Fibroblast of lung (primary cell): Measurements from ENCODE around the gene MANEA. TPM values are rescaled to one million over a fixed set of nuclear protein-coding genes. Genes with fewer than 3 reads are reported as not detected.
"Not testable (repeated sequence)": the region's sequence is repeated elsewhere in the genome, so short reads cannot be mapped to it uniquely, and the experiment has no call there.

ENCODE experiments used
- DNase-seq, 2 donors: peaks; one replicate each; pipeline versions ENCODE4 v3.0.0 to v3.0.0-alpha.2; 2010; ENCODE audit warnings: low read depth in 2 of 2
- H2AFZ ChIP-seq: 2 replicates; pipeline ENCODE4 v1.5.1; 2012; ENCODE audit warnings: low read length, control low read depth, inconsistent platforms
- H3K27ac ChIP-seq: 2 replicates; pipeline ENCODE4 v1.5.1; 2011; ENCODE audit warnings: low read length, control low read depth; ENCODE audit not compliant: insufficient read depth
- H3K27me3 ChIP-seq: 2 replicates; pipeline ENCODE4 v1.5.1; 2011; ENCODE audit warnings: mild to moderate bottlenecking, low read length; ENCODE audit not compliant: control insufficient read depth, insufficient read depth
- H3K36me3 ChIP-seq: 2 replicates; pipeline ENCODE4 v1.5.1; 2011; ENCODE audit warnings: low read length; ENCODE audit not compliant: control insufficient read depth, insufficient read depth
- H3K4me1 ChIP-seq: 2 replicates; pipeline ENCODE4 v1.5.1; 2011; ENCODE audit warnings: low read length; ENCODE audit not compliant: control insufficient read depth, insufficient read depth; ENCODE audit errors: extremely low read depth
- H3K4me2 ChIP-seq: 2 replicates; pipeline ENCODE4 v1.5.1; 2011; ENCODE audit warnings: low read length, control low read depth; ENCODE audit not compliant: insufficient read depth; ENCODE audit errors: extremely low read depth
- H3K4me3 ChIP-seq, 4 experiments: fragments of 200-600 bp in 1 of 4; sonication (generic) in 1 of 4; replicated peaks in 1 of 4; 2 replicates each; pipeline ENCODE4 v1.5.1; 2011 to 2016; ENCODE audit warnings: low read length in 4 of 4, low read depth in 3 of 4, mild to moderate bottlenecking in 3 of 4, control low read depth in 2 of 4, inconsistent platforms in 1 of 4, mixed read lengths in 1 of 4; ENCODE audit not compliant: insufficient read depth in 1 of 4; ENCODE audit errors: control extremely low read depth in 1 of 4
- H3K79me2 ChIP-seq: 2 replicates; pipeline ENCODE4 v1.5.1; 2012; ENCODE audit warnings: mild to moderate bottlenecking, low read length, inconsistent platforms; ENCODE audit not compliant: control insufficient read depth, insufficient read depth
- H3K9ac ChIP-seq: 2 replicates; pipeline ENCODE4 v1.5.1; 2011; ENCODE audit warnings: mild to moderate bottlenecking, low read length, control low read depth; ENCODE audit not compliant: insufficient read depth
- H3K9me3 ChIP-seq: 2 replicates; pipeline ENCODE4 v1.5.1; 2012; ENCODE audit warnings: low read depth, low read length; ENCODE audit not compliant: control insufficient read depth, insufficient read depth
- H4K20me1 ChIP-seq: 2 replicates; pipeline ENCODE4 v1.5.1; 2011; ENCODE audit warnings: low read length; ENCODE audit not compliant: control insufficient read depth, insufficient read depth; ENCODE audit errors: extremely low read depth
- CTCF ChIP-seq, 2 donors: IDR thresholded peaks in 1 of 2; conservative IDR thresholded peaks in 1 of 2; 1 replicate in 1 of 2; 2 replicates in 1 of 2; pipeline ENCODE4 v1.5.1; 2011 to 2012; ENCODE audit warnings: low read length in 2 of 2, control low read depth in 1 of 2, inconsistent platforms in 1 of 2, low read depth in 1 of 2, mild to moderate bottlenecking in 1 of 2
- EZH2 ChIP-seq: IDR thresholded peaks from 2 replicates; pipeline ENCODE4 v1.5.1; 2012; ENCODE audit warnings: low read length, control low read depth, mild to moderate bottlenecking; ENCODE audit errors: missing control alignments
- polyA plus RNA-seq, 2 donors: library from polyadenylated mRNA; depleted of rRNA in 1 of 2; stranded (reverse) in 1 of 2; unstranded in 1 of 2; fragments of >200 nt; gene quantifications; 2 replicates each; pipeline ENCODE4 v1.2.1, GENCODE V29; 2011 to 2012; ENCODE audit warnings: missing spikeins in 1 of 2
- total RNA-seq: library from RNA; depleted of rRNA; stranded (reverse); fragments of >200 nt; gene quantifications from 2 replicates; pipeline ENCODE4 v1.2.1, GENCODE V29; 2014

The MANEA gene
- total and polyA plus RNA-seq, 2 donors (not counting 1 experiment from before 2014, with no cell fraction given): 10.9 to 16.8 TPM

GRCh38 chr6:95581073-95581472, 3.7 kb downstream of the MANEA start:
- Histone ChIP-seq H3K9ac (no peak overlapping the region), H3K4me1 (no peaks in the 10 kb centered on the region), H3K9me3 (no peaks in the 10 kb centered on the region), H3K27me3 (no peaks in the 10 kb centered on the region), H4K20me1 (no peaks in the 10 kb centered on the region), H3K36me3 (no peaks in the 10 kb centered on the region), H3K4me2 (peak overlapping the region; percentile 40), H3K4me3 (no peak overlapping the region), H3K79me2 (peaks cover 18% of the 10 kb centered on the region), H2AFZ (no peak overlapping the region), H3K27ac (no peak overlapping the region)
- DNase-seq: peak in 1 of 2 donors; percentile 31
- TF ChIP-seq CTCF (conservative IDR thresholded peaks at IDR 0.05 in 1 of 2, IDR thresholded peaks at IDR 0.05 in 1 of 2; ENCODE audit: low read depth in 1 of 2, low read length in 2 of 2): no peak
- no peak for TF ChIP-seq EZH2

- H4K20me1 ChIP-seq, H3K27ac ChIP-seq: not testable (repeated sequence)
These were observed 6.9 kb downstream of the MANEA start for GRCh38 chr6:95584226-95584625.

GRCh38 chr6:95587989-95588388, 10.7 kb downstream of the MANEA start:
- Histone ChIP-seq H3K4me2 (peak overlapping the region; percentile 59), H3K27me3 (no peaks in the 10 kb centered on the region), H4K20me1 (no peaks in the 10 kb centered on the region), H3K36me3 (no peaks in the 10 kb centered on the region), H3K9ac (no peak overlapping the region), H3K4me3 (no peak overlapping the region), H3K79me2 (peaks cover 2% of the 10 kb centered on the region), H2AFZ (no peak overlapping the region), H3K27ac (no peak overlapping the region), H3K4me1 (no peaks in the 10 kb centered on the region), H3K9me3 (no peaks in the 10 kb centered on the region)
- no peak for TF ChIP-seq CTCF (conservative IDR thresholded peaks at IDR 0.05 in 1 of 2, IDR thresholded peaks at IDR 0.05 in 1 of 2; ENCODE audit: low read depth in 1 of 2, low read length in 2 of 2)
- TF ChIP-seq EZH2: no peak
- no peak for DNase-seq

More at GRCh38 chr6:95584226-95584625, 6.9 kb downstream of the MANEA start:
- not testable (repeated sequence) for H3K4me2 ChIP-seq, H3K27me3 ChIP-seq, H3K4me3 ChIP-seq, DNase-seq, H3K9me3 ChIP-seq, H2AFZ ChIP-seq, H3K9ac ChIP-seq, H3K36me3 ChIP-seq, H3K79me2 ChIP-seq, H3K4me1 ChIP-seq
